Endodermal cell (in vitro differentiated cells): Measurements from ENCODE around the gene CRKL. TPM values are rescaled to one million over a fixed set of nuclear protein-coding genes. Genes with fewer than 3 reads are reported as not detected.

ENCODE experiments used
- DNase-seq: peaks from one replicate; pipeline ENCODE4 v3.0.0-alpha.2; 2017
- H3K27ac ChIP-seq: 2 replicates; pipeline ENCODE4 v1.5.1; 2013; ENCODE audit warnings: mild to moderate bottlenecking, low read depth, low read length, moderate library complexity
- H3K27me3 ChIP-seq: 2 replicates; pipeline ENCODE4 v1.6.1; 2013; ENCODE audit warnings: mild to moderate bottlenecking, low read length, moderate library complexity; ENCODE audit not compliant: insufficient read depth, control insufficient read depth, poor library complexity, severe bottlenecking
- H3K36me3 ChIP-seq: 2 replicates; pipeline ENCODE4 v1.7.0; 2013; ENCODE audit warnings: mild to moderate bottlenecking, low read length, moderate library complexity; ENCODE audit not compliant: control insufficient read depth, insufficient read depth
- H3K4me1 ChIP-seq: one replicate; pipeline ENCODE4 v1.7.0; 2013; ENCODE audit warnings: low read length; ENCODE audit not compliant: control insufficient read depth, insufficient read depth
- H3K4me3 ChIP-seq: 2 replicates; pipeline ENCODE4 v1.5.1; 2013; ENCODE audit warnings: mild to moderate bottlenecking, low read length, moderate library complexity
- H3K9ac ChIP-seq: 2 replicates; pipeline ENCODE4 v1.6.1; 2013; ENCODE audit warnings: mild to moderate bottlenecking, low read length, moderate library complexity; ENCODE audit not compliant: poor library complexity, severe bottlenecking; ENCODE audit errors: extremely low read depth
- H3K9me3 ChIP-seq: 2 replicates; pipeline ENCODE4 v1.6.1; 2013; ENCODE audit warnings: mild to moderate bottlenecking, low read length, moderate library complexity; ENCODE audit not compliant: control insufficient read depth
- H3K27ac Mint-ChIP-seq: 2 replicates; pipeline ENCODE4 v1.8.0; 2020; ENCODE audit warnings: mixed read lengths
- H3K27me3 Mint-ChIP-seq: 2 replicates; pipeline ENCODE4 v1.8.0; 2021; ENCODE audit warnings: mild to moderate bottlenecking, mixed read lengths; ENCODE audit not compliant: insufficient read depth
- H3K36me3 Mint-ChIP-seq: 2 replicates; pipeline ENCODE4 v1.8.0; 2020; ENCODE audit warnings: low read depth, mixed read lengths
- H3K4me1 Mint-ChIP-seq: 2 replicates; pipeline ENCODE4 v1.8.0; 2020; ENCODE audit warnings: mixed read lengths
- H3K4me3 Mint-ChIP-seq: 2 replicates; pipeline ENCODE4 v1.8.0; 2020; ENCODE audit warnings: mild to moderate bottlenecking, moderate library complexity, mixed read lengths
- H3K9me3 Mint-ChIP-seq: 2 replicates; pipeline ENCODE4 v1.8.0; 2020; ENCODE audit warnings: mild to moderate bottlenecking, mixed read lengths
- WGBS, 2 experiments: methylation state at CpG; one replicate each; pipeline versions ENCODE4 v1.1.5 to v1.1.7; 2013; ENCODE audit warnings: missing lambda C conversion rate in 2 of 2, mixed read lengths in 1 of 2; ENCODE audit not compliant: insufficient coverage in 1 of 2, insufficient read length in 1 of 2; 5-methylcytosine and 5-hydroxymethylcytosine counted together
- total RNA-seq, 2 donors: library from RNA; stranded (reverse); fragmentation: NEBNext Ultra II Directional in 1 of 2; extraction: Animal tissue kit (Norgen Biotek cat#: 25700) in 1 of 2; gene quantifications; 2 replicates in 1 of 2; 3 replicates in 1 of 2; pipeline ENCODE4 v1.2.1, GENCODE V29; 2021
- TF ChIP-seq, protein P1 (sequence below): fragments of 200-600 bp; sonication (generic); conservative IDR thresholded peaks from 2 replicates; pipeline ENCODE4 v1.5.0; 2021; ENCODE audit warnings: antibody characterized with exemption, mild to moderate bottlenecking

The CRKL gene
- total RNA-seq, 2 donors from 2014 or later: 89.5 to 104 TPM

DNA sequence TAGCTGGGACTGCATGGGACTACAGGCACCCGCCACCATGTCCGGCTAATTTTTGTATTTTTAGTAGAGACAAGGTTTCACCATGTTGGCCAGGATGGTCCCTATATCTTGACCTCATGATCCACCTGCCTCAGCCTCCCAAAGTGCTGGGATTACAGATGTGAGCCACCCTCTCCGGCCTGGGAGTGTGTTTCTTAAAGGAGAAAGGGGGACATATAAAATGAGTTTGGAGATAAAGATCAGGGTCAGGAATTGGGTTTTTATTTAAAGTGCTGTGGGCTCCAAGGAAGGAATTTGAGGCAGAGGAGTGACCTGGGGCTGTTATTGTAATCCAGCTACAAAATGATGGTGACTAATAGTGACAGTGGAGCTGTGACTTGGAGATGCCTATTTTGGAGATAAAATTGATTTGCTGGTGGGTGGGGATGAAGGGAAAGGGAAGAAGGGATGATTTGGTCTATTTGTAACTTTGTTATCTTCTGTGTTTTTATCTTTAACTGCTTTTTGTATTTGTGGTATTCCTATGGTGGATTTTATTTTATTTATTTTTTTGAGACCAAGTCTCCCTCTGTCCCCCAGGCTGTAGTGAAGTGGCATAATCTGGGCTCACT is 5.0 kb downstream of the CRKL start:
- H3K9me3 Mint-ChIP-seq: no peaks in the 10 kb centered on the region
- Histone ChIP-seq H3K9ac (no peak overlapping the region), H3K27me3 (no peaks in the 10 kb centered on the region), H3K4me1 (no peaks in the 10 kb centered on the region), H3K27ac (no peak overlapping the region), H3K4me3 (no peak overlapping the region), H3K9me3 (no peaks in the 10 kb centered on the region), H3K36me3 (peaks cover 18% of the 10 kb centered on the region)
- TF ChIP-seq, protein P1, sequence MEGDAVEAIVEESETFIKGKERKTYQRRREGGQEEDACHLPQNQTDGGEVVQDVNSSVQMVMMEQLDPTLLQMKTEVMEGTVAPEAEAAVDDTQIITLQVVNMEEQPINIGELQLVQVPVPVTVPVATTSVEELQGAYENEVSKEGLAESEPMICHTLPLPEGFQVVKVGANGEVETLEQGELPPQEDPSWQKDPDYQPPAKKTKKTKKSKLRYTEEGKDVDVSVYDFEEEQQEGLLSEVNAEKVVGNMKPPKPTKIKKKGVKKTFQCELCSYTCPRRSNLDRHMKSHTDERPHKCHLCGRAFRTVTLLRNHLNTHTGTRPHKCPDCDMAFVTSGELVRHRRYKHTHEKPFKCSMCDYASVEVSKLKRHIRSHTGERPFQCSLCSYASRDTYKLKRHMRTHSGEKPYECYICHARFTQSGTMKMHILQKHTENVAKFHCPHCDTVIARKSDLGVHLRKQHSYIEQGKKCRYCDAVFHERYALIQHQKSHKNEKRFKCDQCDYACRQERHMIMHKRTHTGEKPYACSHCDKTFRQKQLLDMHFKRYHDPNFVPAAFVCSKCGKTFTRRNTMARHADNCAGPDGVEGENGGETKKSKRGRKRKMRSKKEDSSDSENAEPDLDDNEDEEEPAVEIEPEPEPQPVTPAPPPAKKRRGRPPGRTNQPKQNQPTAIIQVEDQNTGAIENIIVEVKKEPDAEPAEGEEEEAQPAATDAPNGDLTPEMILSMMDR: no peak
- WGBS, 2 experiments: 56 to 65% methylated on average over 3 of the region's 3 CpGs
- DNase-seq: no peak
- H3K4me1 Mint-ChIP-seq: peaks cover 37% of the 10 kb centered on the region
- H3K36me3 Mint-ChIP-seq: peaks cover 24% of the 10 kb centered on the region
- no peak overlapping the region for H3K27ac Mint-ChIP-seq
- H3K4me3 Mint-ChIP-seq: peak overlapping the region; percentile 33
- no peaks in the 10 kb centered on the region for H3K27me3 Mint-ChIP-seq

DNA sequence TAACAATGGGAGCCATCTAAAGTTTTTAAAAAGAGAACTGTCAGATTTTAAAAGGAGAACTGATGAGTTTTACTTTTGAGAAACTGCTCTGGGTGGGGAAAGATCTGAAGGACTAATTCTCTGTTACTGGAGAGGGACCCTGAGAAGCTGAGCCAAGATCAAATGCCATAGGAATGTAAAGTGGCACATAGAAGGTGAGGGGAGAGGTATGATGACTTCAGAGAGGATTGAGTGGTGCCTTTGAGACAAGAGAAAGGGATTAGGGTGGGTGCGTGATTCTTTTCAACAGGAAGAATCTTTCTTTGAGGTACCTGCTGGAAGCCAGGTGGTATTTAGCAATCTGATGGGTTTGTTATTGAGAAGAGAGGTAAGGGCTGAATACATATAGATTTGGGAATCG is 9.0 kb downstream of the CRKL start:
- H3K27me3 Mint-ChIP-seq: no peaks in the 10 kb centered on the region
- WGBS, 2 experiments: 83 to 95% methylated on average over 2 of the region's 2 CpGs
- H3K4me1 ChIP-seq: no peaks in the 10 kb centered on the region
- H3K9me3 ChIP-seq: no peaks in the 10 kb centered on the region
- H3K36me3 Mint-ChIP-seq: peaks cover 35% of the 10 kb centered on the region
- no peaks in the 10 kb centered on the region for H3K27me3 ChIP-seq
- H3K36me3 ChIP-seq: peaks cover 27% of the 10 kb centered on the region
- DNase-seq: no peak
- H3K9ac ChIP-seq: no peak overlapping the region
- no peak overlapping the region for H3K4me3 Mint-ChIP-seq
- H3K4me3 ChIP-seq: no peak overlapping the region
- H3K27ac Mint-ChIP-seq: peak overlapping the region; percentile 83
- TF ChIP-seq, protein P1: no peak
- H3K9me3 Mint-ChIP-seq: no peaks in the 10 kb centered on the region
- peaks cover 31% of the 10 kb centered on the region for H3K4me1 Mint-ChIP-seq
- H3K27ac ChIP-seq: no peak overlapping the region

DNA sequence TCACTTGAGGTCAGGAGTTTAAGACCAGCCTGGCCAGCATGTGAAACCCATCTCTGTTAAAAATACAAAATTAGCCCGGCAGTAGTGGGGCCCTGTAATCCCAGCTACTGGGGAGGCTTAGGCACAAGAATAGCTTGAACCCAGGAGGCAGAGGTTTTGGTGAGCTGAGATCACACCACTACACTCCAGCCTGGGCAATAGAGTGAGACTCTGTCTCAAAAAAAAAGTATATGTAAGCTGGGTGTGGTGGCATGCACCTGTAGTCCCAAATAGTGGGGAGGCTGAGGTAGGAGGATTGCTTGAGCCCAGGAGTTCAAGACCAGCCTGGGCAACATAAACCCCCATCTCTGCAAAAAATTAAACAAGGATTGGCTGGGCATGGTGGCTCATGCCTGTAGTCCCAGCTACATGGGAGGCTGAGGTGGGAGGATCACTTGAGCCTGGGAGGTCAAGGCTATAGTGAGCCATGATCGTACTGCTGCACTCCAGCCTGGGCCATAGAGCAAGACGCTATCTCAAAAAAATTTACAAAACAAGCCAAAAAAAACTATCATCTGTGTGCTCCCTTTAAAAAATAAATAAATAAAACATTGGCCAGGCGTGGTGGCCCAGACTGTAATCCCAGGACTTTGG is 10.8 kb downstream of the CRKL start:
- no peaks in the 10 kb centered on the region for H3K9me3 ChIP-seq
- no peaks in the 10 kb centered on the region for H3K4me1 ChIP-seq
- H3K27me3 ChIP-seq: no peaks in the 10 kb centered on the region
- Mint-ChIP-seq H3K27ac (no peak overlapping the region), H3K27me3 (no peaks in the 10 kb centered on the region), H3K9me3 (no peaks in the 10 kb centered on the region), H3K36me3 (peaks cover 38% of the 10 kb centered on the region), H3K4me3 (no peak overlapping the region), H3K4me1 (peaks cover 22% of the 10 kb centered on the region)
- DNase-seq: no peak
- TF ChIP-seq, protein P1: no peak
- WGBS, 2 experiments: 92 to 95% methylated on average over 1 to 4 of the region's 4 CpGs
- H3K36me3 ChIP-seq: peaks cover 28% of the 10 kb centered on the region
- no peak overlapping the region for H3K9ac ChIP-seq
- H3K27ac ChIP-seq: no peak overlapping the region
- no peak overlapping the region for H3K4me3 ChIP-seq
